DND-41 (cell line): ENCODE results near the gene VCAN.

Experiments
- CTCF ChIP-seq: IDR thresholded peaks from 2 replicates; pipeline ENCODE4 v1.5.1; 2012; ENCODE audit warnings: borderline replicate concordance, low read length, moderate library complexity, mild to moderate bottlenecking; ENCODE audit not compliant: poor library complexity, severe bottlenecking; ENCODE audit errors: extremely low read depth
- EZH2 ChIP-seq: IDR thresholded peaks from 3 replicates; pipeline ENCODE4 v1.6.1; 2012; ENCODE audit warnings: borderline replicate concordance, low read depth, mild to moderate bottlenecking, moderate library complexity, low read length, inconsistent platforms; ENCODE audit not compliant: severe bottlenecking

- TF ChIP-seq CTCF (no peak), EZH2 (no peak)
Measured at GRCh38 chr5:83570916-83571315, 99.4 kb downstream of the VCAN start.
